Measurements from ENCODE around the gene DMBT1. TPM values are rescaled to one million over a fixed set of nuclear protein-coding genes. Genes with fewer than 3 reads are reported as not detected.

Gene DMBT1
- total and polyA plus RNA-seq, 2 of the 4 experiments (the other 2 are of a cell fraction) = under 0.01 TPM; not detected in 1

- Histone ChIP-seq H3K23ac (ENCODE audit: low read depth, low read length) (no peak overlapping the region), H3K56ac (ENCODE audit: extremely low read depth, insufficient read depth, low read length) (no peak overlapping the region), H3K9ac (ENCODE audit: low read depth, low read length) (no peak overlapping the region), H2BK120ac (ENCODE audit: low read depth, low read length) (no peak overlapping the region), H2BK20ac (ENCODE audit: low read depth, low read length) (no peak overlapping the region), H4K91ac (ENCODE audit: insufficient read depth, low read depth, low read length) (no peak overlapping the region), H4K5ac (ENCODE audit: low read depth, low read length) (no peak overlapping the region), H3K9me1 (ENCODE audit: insufficient read depth, low read length) (no peaks in the 10 kb centered on the region), H3K14ac (replicated peaks; ENCODE audit: low read depth, low read length) (no peak overlapping the region), H3K4ac (ENCODE audit: low read depth, low read length) (no peak overlapping the region), H3K9me3 (ENCODE audit: control insufficient read depth, insufficient read depth, low read length) (no peaks in the 10 kb centered on the region), H3K4me1 (ENCODE audit: control insufficient read depth, insufficient read depth, low read length) (no peaks in the 10 kb centered on the region), H2BK5ac (ENCODE audit: low read depth, low read length, poor library complexity, severe bottlenecking) (no peak overlapping the region), H3K18ac (ENCODE audit: low read depth, low read length) (no peak overlapping the region), H3K4me3 (ENCODE audit: insufficient read depth, low read depth, low read length) (no peak overlapping the region), H3K79me1 (ENCODE audit: low read depth in 1 of 2, low read length in 2 of 2) (no peaks in the 10 kb centered on the region), H2BK15ac (ENCODE audit: low read depth, low read length) (no peak overlapping the region), H4K20me1 (ENCODE audit: insufficient read depth, low read length) (no peaks in the 10 kb centered on the region), H2AFZ (replicated peaks; ENCODE audit: low read length, poor library complexity) (no peak overlapping the region), H2AK5ac (ENCODE audit: low read depth, low read length) (no peak overlapping the region), H2AK9ac (replicated peaks; ENCODE audit: low read depth, low read length, poor library complexity) (no peak overlapping the region), H3K27ac (ENCODE audit: insufficient read depth, low read length) (no peak overlapping the region), H3K36me3 (ENCODE audit: control insufficient read depth, insufficient read depth, low read length) (no peaks in the 10 kb centered on the region), H3K4me2 (ENCODE audit: low read depth, low read length) (no peak overlapping the region), H4K8ac (ENCODE audit: low read depth in 2 of 2, low read length in 2 of 2) (no peak overlapping the region), H3K27me3 (ENCODE audit: control insufficient read depth, insufficient read depth, low read length) (no peaks in the 10 kb centered on the region)
- no peak for ATAC-seq (ENCODE audit: low read depth)
- no peak for DNase-seq
- in situ Hi-C loops (cut with MboI; ENCODE audit: low sequenced_read_pairs) = no loop called here
- no peak for TF ChIP-seq CEBPB (IDR thresholded peaks at IDR 0.05; ENCODE audit: low read depth, low read length)
- TF ChIP-seq NFE2L2 (IDR thresholded peaks at IDR 0.05; ENCODE audit: low read depth, low read length) = no peak
- TF ChIP-seq USF2 (IDR thresholded peaks at IDR 0.05; ENCODE audit: low read depth, low read length) = no peak
- TF ChIP-seq RFX5 (IDR thresholded peaks at IDR 0.05; ENCODE audit: low read depth, low read length) = no peak
- TF ChIP-seq MAZ (IDR thresholded peaks at IDR 0.05; ENCODE audit: borderline replicate concordance, low read depth, low read length) = no peak
- no peak for TF ChIP-seq FOS (IDR thresholded peaks at IDR 0.05; ENCODE audit: low read depth, low read length)
- TF ChIP-seq POLR2A (IDR thresholded peaks at IDR 0.05; ENCODE audit: low read depth, low read length) = no peak
- no peak for TF ChIP-seq MAFK (IDR thresholded peaks at IDR 0.05; ENCODE audit: low read depth, low read length)
- TF ChIP-seq, protein P1, sequence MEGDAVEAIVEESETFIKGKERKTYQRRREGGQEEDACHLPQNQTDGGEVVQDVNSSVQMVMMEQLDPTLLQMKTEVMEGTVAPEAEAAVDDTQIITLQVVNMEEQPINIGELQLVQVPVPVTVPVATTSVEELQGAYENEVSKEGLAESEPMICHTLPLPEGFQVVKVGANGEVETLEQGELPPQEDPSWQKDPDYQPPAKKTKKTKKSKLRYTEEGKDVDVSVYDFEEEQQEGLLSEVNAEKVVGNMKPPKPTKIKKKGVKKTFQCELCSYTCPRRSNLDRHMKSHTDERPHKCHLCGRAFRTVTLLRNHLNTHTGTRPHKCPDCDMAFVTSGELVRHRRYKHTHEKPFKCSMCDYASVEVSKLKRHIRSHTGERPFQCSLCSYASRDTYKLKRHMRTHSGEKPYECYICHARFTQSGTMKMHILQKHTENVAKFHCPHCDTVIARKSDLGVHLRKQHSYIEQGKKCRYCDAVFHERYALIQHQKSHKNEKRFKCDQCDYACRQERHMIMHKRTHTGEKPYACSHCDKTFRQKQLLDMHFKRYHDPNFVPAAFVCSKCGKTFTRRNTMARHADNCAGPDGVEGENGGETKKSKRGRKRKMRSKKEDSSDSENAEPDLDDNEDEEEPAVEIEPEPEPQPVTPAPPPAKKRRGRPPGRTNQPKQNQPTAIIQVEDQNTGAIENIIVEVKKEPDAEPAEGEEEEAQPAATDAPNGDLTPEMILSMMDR (conservative IDR thresholded peaks at IDR 0.05; ENCODE audit: low read depth, low read length) = no peak
- TF ChIP-seq RCOR1 (IDR thresholded peaks at IDR 0.05; ENCODE audit: insufficient replicate concordance, low read length) = no peak
- no peak for TF ChIP-seq RAD21 (IDR thresholded peaks at IDR 0.05; ENCODE audit: low read length)
- no peak for TF ChIP-seq BHLHE40 (IDR thresholded peaks at IDR 0.05; ENCODE audit: low read depth, low read length)
- no peak for TF ChIP-seq ELK1 (IDR thresholded peaks at IDR 0.05; ENCODE audit: borderline replicate concordance, low read depth, low read length)
- BruUV-seq (replicated peaks) = no TSS peak
- POLR2A ChIA-PET (ENCODE audit: unreplicated experiment) = no interaction called here
- 0% methylated on average over 1 of the region's 5 CpGs; no CpG with 5 or more reads in 1 of the 2 experiments for WGBS, 2 experiments (ENCODE audit: extremely low coverage in 2 of 2, insufficient read length in 1 of 2)
- CTCF ChIA-PET = no interaction called here
- intact Hi-C loops (cut with micrococcal nuclease) = no loop called here
- dilution Hi-C loops (cut with HindIII; ENCODE audit: low sequenced_read_pairs, unreplicated experiment) = no loop called here
Observed at GRCh38 chr10:122618461-122619165, 58.1 kb downstream of the DMBT1 start.

All from IMR-90 (cell line).